SK-N-SH treated with all-trans-retinoic acid at 6 μM for 48 hours (cell line): ENCODE measurements around the gene AIDA.

Experiments
- ATAC-seq: fragments of 200-7000 bp; cut with Tn5 transposase; 3 replicates; pipeline ENCODE4 v1.9.1; 2020; ENCODE audit warnings: mild to moderate bottlenecking, moderate library complexity
- ARNTL ChIP-seq: fragments of 450-650 bp; formaldehyde crosslinking; IDR thresholded peaks from 2 replicates; pipeline ENCODE4 v1.5.0; 2020; ENCODE audit warnings: low read depth, mild to moderate bottlenecking, moderate library complexity, borderline replicate concordance
- BACH2 ChIP-seq: fragments of 250-450 bp; sonication (Bioruptor Pico); IDR thresholded peaks from 2 replicates; pipeline ENCODE4 v1.9.0; 2021; ENCODE audit warnings: mild to moderate bottlenecking, borderline replicate concordance
- CSDC2 ChIP-seq: fragments of 250-450 bp; sonication (Bioruptor Pico); IDR thresholded peaks from 2 replicates; pipeline ENCODE4 v1.5.0; 2020; ENCODE audit warnings: mild to moderate bottlenecking, moderate library complexity
- ESRRG ChIP-seq: fragments of 250-450 bp; sonication (Bioruptor Pico); IDR thresholded peaks from 2 replicates; pipeline ENCODE4 v1.6.1; 2021; ENCODE audit warnings: mild to moderate bottlenecking
- GLIS3 ChIP-seq: fragments of 250-450 bp; sonication (Bioruptor Pico); IDR thresholded peaks from 2 replicates; pipeline ENCODE4 v1.5.0; 2020; ENCODE audit warnings: mild to moderate bottlenecking, moderate library complexity
- ISL1 ChIP-seq: fragments of 250-450 bp; sonication (Bioruptor Pico); IDR thresholded peaks from 2 replicates; pipeline ENCODE4 v2.1.2; 2022; ENCODE audit warnings: mild to moderate bottlenecking, moderate library complexity
- OSR1 ChIP-seq: fragments of 250-450 bp; sonication (Bioruptor Pico); IDR thresholded peaks from 2 replicates; pipeline ENCODE4 v1.8.0; 2022; ENCODE audit warnings: moderate library complexity, mild to moderate bottlenecking, inconsistent platforms
- PPARA ChIP-seq: fragments of 250-450 bp; sonication (Bioruptor Pico); IDR thresholded peaks from 2 replicates; pipeline ENCODE4 v1.5.0; 2020; ENCODE audit warnings: mild to moderate bottlenecking, borderline replicate concordance
- RARB ChIP-seq: fragments of 250-450 bp; sonication (Bioruptor Pico); IDR thresholded peaks from 2 replicates; pipeline ENCODE4 v1.8.0; 2021; ENCODE audit warnings: mild to moderate bottlenecking, moderate library complexity
- SNAI2 ChIP-seq: fragments of 250-450 bp; sonication (Bioruptor Pico); IDR thresholded peaks from 2 replicates; pipeline ENCODE4 v1.5.0; 2020; ENCODE audit warnings: mild to moderate bottlenecking, moderate library complexity
- TCF4 ChIP-seq: fragments of 250-450 bp; sonication (Bioruptor Pico); IDR thresholded peaks from 2 replicates; pipeline ENCODE4 v1.8.0; 2021; ENCODE audit warnings: mild to moderate bottlenecking, moderate library complexity, borderline replicate concordance
- TOX ChIP-seq: fragments of 250-450 bp; sonication (Bioruptor Pico); IDR thresholded peaks from 2 replicates; pipeline ENCODE4 v1.8.0; 2021; ENCODE audit warnings: mild to moderate bottlenecking, moderate library complexity, borderline replicate concordance
- ZC3H10 ChIP-seq: fragments of 250-450 bp; sonication (Bioruptor Pico); IDR thresholded peaks from 2 replicates; pipeline ENCODE4 v1.5.1; 2021; ENCODE audit warnings: mild to moderate bottlenecking, moderate library complexity
- ZFP3 ChIP-seq: fragments of 250-450 bp; sonication (Bioruptor Pico); IDR thresholded peaks from 2 replicates; pipeline ENCODE4 v1.5.0; 2020; ENCODE audit warnings: mild to moderate bottlenecking, moderate library complexity
- ZFP30 ChIP-seq: fragments of 450-650 bp; formaldehyde crosslinking; IDR thresholded peaks from 2 replicates; pipeline ENCODE4 v1.5.0; 2022; ENCODE audit warnings: mild to moderate bottlenecking, moderate library complexity
- ZNF565 ChIP-seq: fragments of 450-650 bp; formaldehyde crosslinking; conservative IDR thresholded peaks from 2 replicates; pipeline ENCODE4 v1.5.0; 2020; ENCODE audit warnings: low read depth, mild to moderate bottlenecking, moderate library complexity
- ZNF8 ChIP-seq: fragments of 450-650 bp; formaldehyde crosslinking; IDR thresholded peaks from 2 replicates; pipeline ENCODE4 v1.5.0; 2020; ENCODE audit warnings: mild to moderate bottlenecking, moderate library complexity
- TF ChIP-seq, protein P1 (sequence below): fragments of 250-450 bp; sonication (Bioruptor Pico); IDR thresholded peaks from 2 replicates; pipeline ENCODE4 v1.5.1; 2021; ENCODE audit warnings: mild to moderate bottlenecking, moderate library complexity
- TF ChIP-seq, protein P2 (sequence below): fragments of 250-450 bp; sonication (Bioruptor Pico); IDR thresholded peaks from 2 replicates; pipeline ENCODE4 v1.5.0; 2020; ENCODE audit warnings: mild to moderate bottlenecking, moderate library complexity
- TF ChIP-seq, protein P3 (sequence below): fragments of 250-450 bp; sonication (Bioruptor Pico); IDR thresholded peaks from 2 replicates; pipeline ENCODE4 v1.8.0; 2020; ENCODE audit warnings: mild to moderate bottlenecking, moderate library complexity, borderline replicate concordance

The AIDA gene

DNA sequence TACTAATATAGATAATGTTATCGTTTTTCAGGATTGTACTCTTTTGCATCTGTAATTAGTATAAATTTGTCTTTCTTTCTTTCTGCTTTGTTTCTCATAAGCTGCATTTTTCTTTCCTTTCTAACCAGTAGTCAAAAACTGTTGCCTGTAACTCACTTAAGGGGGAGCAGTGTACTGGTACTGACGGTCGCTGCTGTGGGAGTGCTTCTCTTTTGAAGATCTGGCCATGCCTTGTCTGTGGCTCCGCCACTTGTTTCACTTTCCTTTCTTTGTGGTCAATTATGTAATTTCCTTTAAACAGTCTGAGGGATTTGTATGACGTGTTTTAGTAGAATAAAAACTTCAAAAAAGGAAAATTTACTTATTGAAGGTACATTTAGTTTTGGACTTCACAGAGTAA lies 57.4 kb downstream of the AIDA start (continued):
- TF ChIP-seq, protein P1, sequence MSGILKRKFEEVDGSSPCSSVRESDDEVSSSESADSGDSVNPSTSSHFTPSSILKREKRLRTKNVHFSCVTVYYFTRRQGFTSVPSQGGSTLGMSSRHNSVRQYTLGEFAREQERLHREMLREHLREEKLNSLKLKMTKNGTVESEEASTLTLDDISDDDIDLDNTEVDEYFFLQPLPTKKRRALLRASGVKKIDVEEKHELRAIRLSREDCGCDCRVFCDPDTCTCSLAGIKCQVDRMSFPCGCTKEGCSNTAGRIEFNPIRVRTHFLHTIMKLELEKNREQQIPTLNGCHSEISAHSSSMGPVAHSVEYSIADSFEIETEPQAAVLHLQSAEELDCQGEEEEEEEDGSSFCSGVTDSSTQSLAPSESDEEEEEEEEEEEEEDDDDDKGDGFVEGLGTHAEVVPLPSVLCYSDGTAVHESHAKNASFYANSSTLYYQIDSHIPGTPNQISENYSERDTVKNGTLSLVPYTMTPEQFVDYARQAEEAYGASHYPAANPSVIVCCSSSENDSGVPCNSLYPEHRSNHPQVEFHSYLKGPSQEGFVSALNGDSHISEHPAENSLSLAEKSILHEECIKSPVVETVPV (CRISPR knock-in tag) = no peak

DNA sequence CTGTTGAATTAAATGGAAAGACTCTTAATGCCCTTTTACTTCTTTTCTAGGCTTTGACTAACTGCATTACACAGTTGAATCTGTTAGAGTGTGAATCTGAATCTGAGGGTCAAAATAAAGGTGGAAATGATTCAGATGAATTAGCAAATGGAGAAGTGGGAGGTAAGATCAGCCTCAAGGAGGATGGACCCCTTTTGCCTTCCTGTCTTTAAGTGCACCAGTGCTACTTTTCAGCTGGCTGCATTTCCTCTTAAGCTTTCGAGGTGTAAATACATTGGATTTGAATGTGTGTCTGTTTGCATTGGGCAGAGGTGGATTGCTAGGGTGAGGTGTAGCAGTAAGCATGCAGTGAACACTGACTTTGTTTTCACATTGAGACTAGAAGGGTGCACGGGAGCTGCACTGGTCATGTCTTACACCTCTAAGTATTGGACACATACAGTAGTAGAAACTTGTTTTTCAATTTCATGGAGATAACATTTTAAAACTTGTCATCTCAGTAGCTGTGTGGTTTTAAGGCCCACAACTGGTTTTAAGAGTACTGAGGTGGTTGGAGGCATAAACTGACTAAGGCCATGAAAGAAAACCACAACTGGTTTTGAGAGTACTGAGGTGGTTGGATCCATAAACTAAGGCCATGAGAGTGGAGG lies 59.0 kb downstream of the AIDA start:
- TF ChIP-seq RARB (CRISPR knock-in tag) = no peak
- no peak for TF ChIP-seq TCF4 (CRISPR knock-in tag)
- no peak for TF ChIP-seq BACH2 (CRISPR knock-in tag)
- no peak for TF ChIP-seq GLIS3 (CRISPR knock-in tag)
- no peak for TF ChIP-seq TOX (CRISPR knock-in tag)
- TF ChIP-seq ZFP30 (CRISPR knock-in tag) = no peak
- TF ChIP-seq ARNTL (CRISPR knock-in tag) = no peak
- no peak for TF ChIP-seq ZNF8 (CRISPR knock-in tag)
- TF ChIP-seq ESRRG (CRISPR knock-in tag) = no peak
- TF ChIP-seq ISL1 (CRISPR knock-in tag) = no peak
- no peak for TF ChIP-seq CSDC2 (CRISPR knock-in tag)
- no peak for TF ChIP-seq PPARA (CRISPR knock-in tag)
- no peak for TF ChIP-seq ZNF565 (CRISPR knock-in tag)
- no peak for ATAC-seq

DNA sequence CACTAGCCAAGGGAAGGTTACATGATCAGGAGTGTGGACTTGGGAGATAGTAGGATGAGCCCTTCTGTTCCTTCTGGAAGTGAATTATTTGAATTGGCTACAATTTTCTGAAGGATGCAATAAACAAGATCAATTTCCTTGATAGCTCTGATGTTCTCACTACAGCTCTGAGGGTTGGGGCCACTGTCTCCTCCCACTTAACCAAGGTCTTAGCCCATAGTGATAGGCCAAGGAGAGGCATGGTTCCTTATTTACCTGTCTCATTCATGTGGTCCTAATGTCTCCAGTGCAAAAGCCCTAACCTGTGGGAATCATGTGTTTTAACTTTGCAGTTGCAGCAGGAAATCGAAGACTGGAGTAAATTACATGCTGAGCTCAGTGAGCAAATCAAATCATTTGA lies 59.6 kb downstream of the AIDA start:
- TF ChIP-seq GLIS3 (CRISPR knock-in tag) = no peak
- TF ChIP-seq, protein P2, sequence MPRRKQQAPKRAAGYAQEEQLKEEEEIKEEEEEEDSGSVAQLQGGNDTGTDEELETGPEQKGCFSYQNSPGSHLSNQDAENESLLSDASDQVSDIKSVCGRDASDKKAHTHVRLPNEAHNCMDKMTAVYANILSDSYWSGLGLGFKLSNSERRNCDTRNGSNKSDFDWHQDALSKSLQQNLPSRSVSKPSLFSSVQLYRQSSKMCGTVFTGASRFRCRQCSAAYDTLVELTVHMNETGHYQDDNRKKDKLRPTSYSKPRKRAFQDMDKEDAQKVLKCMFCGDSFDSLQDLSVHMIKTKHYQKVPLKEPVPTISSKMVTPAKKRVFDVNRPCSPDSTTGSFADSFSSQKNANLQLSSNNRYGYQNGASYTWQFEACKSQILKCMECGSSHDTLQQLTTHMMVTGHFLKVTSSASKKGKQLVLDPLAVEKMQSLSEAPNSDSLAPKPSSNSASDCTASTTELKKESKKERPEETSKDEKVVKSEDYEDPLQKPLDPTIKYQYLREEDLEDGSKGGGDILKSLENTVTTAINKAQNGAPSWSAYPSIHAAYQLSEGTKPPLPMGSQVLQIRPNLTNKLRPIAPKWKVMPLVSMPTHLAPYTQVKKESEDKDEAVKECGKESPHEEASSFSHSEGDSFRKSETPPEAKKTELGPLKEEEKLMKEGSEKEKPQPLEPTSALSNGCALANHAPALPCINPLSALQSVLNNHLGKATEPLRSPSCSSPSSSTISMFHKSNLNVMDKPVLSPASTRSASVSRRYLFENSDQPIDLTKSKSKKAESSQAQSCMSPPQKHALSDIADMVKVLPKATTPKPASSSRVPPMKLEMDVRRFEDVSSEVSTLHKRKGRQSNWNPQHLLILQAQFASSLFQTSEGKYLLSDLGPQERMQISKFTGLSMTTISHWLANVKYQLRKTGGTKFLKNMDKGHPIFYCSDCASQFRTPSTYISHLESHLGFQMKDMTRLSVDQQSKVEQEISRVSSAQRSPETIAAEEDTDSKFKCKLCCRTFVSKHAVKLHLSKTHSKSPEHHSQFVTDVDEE = no peak
- no peak for TF ChIP-seq ZFP3
- TF ChIP-seq PPARA (CRISPR knock-in tag) = no peak
- no peak for TF ChIP-seq OSR1
- TF ChIP-seq, all 23 proteins: peak for 0
- ATAC-seq = no peak

DNA sequence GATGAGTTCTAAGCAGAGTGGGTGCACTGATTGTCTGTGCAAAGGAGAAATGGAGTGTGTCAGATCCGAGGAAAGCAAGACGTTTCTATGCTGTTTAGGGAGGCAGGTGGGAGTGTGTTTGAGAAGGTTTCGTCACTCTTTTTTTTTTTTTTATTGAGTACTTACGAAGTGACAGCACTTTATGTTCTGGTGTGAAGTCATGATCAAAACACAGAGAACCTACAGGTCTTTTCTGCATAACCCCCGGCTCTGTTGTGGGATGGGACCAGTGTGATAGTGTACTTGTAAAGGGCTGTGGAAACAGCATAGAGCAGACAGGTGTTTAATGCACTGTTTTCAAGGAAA lies 67.7 kb downstream of the AIDA start:
- TF ChIP-seq ESRRG (CRISPR knock-in tag) (no peak), ISL1 (CRISPR knock-in tag) (no peak), BACH2 (CRISPR knock-in tag) (no peak), ZNF565 (CRISPR knock-in tag) (no peak), SNAI2 (CRISPR knock-in tag) (no peak), RARB (CRISPR knock-in tag) (no peak), ZNF8 (CRISPR knock-in tag) (no peak), OSR1 (no peak), PPARA (CRISPR knock-in tag) (no peak), ZFP30 (CRISPR knock-in tag) (no peak), ZC3H10 (no peak)
- TF ChIP-seq, protein P1 (CRISPR knock-in tag) = no peak
- TF ChIP-seq, protein P3, sequence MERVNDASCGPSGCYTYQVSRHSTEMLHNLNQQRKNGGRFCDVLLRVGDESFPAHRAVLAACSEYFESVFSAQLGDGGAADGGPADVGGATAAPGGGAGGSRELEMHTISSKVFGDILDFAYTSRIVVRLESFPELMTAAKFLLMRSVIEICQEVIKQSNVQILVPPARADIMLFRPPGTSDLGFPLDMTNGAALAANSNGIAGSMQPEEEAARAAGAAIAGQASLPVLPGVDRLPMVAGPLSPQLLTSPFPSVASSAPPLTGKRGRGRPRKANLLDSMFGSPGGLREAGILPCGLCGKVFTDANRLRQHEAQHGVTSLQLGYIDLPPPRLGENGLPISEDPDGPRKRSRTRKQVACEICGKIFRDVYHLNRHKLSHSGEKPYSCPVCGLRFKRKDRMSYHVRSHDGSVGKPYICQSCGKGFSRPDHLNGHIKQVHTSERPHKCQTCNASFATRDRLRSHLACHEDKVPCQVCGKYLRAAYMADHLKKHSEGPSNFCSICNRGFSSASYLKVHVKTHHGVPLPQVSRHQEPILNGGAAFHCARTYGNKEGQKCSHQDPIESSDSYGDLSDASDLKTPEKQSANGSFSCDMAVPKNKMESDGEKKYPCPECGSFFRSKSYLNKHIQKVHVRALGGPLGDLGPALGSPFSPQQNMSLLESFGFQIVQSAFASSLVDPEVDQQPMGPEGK (CRISPR knock-in tag) = no peak
- peak; percentile 6 for ATAC-seq
